Measurements from ENCODE around the gene ATP13A3. TPM values are rescaled to one million over a fixed set of nuclear protein-coding genes. Genes with fewer than 3 reads are reported as not detected.
"Not testable (repeated sequence)": the region's sequence is repeated elsewhere in the genome, so short reads cannot be mapped to it uniquely, and the experiment has no call there.

The ATP13A3 gene
- total and polyA plus RNA-seq, 4 donors, result 38.2 to 149 (median 97.2) TPM

DNA sequence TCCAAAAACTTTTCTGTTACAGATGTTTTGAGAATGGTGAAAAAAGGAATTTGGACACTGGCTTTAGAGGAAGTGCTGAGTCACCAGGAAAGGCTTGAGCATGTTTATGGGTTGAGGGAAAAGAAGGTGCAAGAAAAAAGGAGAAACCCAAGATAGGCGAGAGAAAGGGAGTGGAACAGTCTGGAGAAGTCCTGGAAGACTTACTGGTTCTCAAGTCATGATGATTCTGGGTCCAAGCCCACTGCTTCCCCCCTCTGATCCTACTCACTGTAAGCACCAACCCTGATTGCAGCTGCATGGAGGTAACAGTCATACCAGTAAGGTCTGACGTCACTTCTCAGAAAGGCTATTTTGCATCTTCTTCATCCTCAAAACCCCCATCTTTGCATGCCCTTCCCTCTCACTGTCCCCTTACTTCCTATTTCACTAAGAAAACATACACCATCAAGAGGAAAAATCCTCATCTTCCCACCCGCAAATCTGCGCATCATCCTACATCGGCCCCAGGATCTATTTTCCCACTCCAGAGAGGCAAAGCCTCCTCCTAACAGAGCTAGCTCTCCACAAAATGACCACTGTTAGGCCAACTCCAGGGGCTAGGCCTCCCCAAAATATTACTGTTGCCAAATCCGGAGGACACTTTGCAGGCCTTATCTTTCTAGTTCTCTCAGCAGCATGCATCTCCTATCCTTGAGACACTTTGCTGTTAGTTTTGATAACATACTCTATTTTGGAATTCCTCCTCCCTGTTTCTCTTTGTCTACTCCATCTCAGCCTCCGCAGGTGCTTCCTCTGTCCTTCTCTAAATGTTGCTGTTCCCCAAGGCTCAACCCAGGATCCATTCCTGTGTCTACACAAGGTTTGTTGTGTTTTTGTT is 3.2 kb upstream of the ATP13A3 start:
- Histone ChIP-seq H3K27me3 (ENCODE audit: control insufficient read depth, insufficient read depth, low read length) (no peaks in the 10 kb centered on the region), H3K27ac (ENCODE audit: low read depth, low read length) (no peak overlapping the region)

DNA sequence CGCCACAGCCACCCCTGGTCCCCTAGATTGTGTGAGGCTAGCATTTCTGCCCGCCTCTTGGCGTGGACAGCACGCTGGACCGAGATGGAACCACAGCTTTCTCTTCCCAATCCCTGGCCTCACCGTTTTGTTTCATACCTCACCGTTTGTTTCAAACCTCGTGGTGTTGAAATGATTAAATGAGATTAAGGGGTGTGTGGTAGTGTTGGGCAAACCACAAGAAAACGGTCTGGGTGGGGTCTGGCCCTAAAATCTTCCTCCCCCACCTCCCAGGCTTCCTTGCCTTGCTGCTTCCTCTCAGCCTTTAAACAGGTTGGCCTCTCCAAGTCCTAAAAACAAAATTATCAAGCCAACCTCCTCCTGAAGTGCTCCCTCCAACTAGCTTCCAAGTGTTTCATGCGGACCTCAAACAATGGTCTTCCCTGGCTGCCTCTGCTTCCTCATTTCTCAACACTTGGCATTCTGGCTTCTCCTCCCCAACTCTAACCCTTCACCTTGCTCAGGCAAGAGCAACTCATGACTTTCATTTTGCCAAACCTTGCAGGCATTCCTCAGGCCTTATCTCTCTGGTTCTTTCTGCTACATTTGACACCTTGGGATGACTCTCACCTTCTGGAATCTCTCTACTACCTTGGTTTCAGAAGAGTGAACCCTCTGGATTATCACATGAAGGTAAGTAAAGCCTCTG is 1.4 kb upstream of the ATP13A3 start:
- WGBS (ENCODE audit: insufficient coverage), result 89% methylated on average over 4 of the region's 10 CpGs
- no peak for DNase-seq (ENCODE audit: low read depth in 4 of 6, low spot score in 6 of 6)
- H3K27ac ChIP-seq (ENCODE audit: low read depth, low read length), result peak overlapping the region; percentile 40
- no peaks in the 10 kb centered on the region for H3K27me3 ChIP-seq (ENCODE audit: control insufficient read depth, insufficient read depth, low read length)
- H3K36me3 ChIP-seq (ENCODE audit: control insufficient read depth, insufficient read depth, low read length), result no peaks in the 10 kb centered on the region
- peak overlapping the region; percentile 66 for H3K4me3 ChIP-seq (ENCODE audit: low read depth, low read length)
- H3K4me1 ChIP-seq (ENCODE audit: control insufficient read depth, insufficient read depth, low read length), result peaks cover 17% of the 10 kb centered on the region
- no peaks in the 10 kb centered on the region for H3K9me3 ChIP-seq (ENCODE audit: control insufficient read depth, insufficient read depth, low read length)

More for the DNA sequence above, 3.2 kb upstream of the ATP13A3 start:
- 90% methylated on average over 5 of the region's 7 CpGs for WGBS (ENCODE audit: insufficient coverage)
- no peak for DNase-seq (ENCODE audit: low read depth in 4 of 6, low spot score in 6 of 6)
- Histone ChIP-seq H3K4me1 (ENCODE audit: control insufficient read depth, insufficient read depth, low read length) (peaks cover 17% of the 10 kb centered on the region), H3K36me3 (ENCODE audit: control insufficient read depth, insufficient read depth, low read length) (no peaks in the 10 kb centered on the region), H3K4me3 (ENCODE audit: low read depth, low read length) (no peak overlapping the region), H3K9me3 (ENCODE audit: control insufficient read depth, insufficient read depth, low read length) (no peaks in the 10 kb centered on the region)

DNA sequence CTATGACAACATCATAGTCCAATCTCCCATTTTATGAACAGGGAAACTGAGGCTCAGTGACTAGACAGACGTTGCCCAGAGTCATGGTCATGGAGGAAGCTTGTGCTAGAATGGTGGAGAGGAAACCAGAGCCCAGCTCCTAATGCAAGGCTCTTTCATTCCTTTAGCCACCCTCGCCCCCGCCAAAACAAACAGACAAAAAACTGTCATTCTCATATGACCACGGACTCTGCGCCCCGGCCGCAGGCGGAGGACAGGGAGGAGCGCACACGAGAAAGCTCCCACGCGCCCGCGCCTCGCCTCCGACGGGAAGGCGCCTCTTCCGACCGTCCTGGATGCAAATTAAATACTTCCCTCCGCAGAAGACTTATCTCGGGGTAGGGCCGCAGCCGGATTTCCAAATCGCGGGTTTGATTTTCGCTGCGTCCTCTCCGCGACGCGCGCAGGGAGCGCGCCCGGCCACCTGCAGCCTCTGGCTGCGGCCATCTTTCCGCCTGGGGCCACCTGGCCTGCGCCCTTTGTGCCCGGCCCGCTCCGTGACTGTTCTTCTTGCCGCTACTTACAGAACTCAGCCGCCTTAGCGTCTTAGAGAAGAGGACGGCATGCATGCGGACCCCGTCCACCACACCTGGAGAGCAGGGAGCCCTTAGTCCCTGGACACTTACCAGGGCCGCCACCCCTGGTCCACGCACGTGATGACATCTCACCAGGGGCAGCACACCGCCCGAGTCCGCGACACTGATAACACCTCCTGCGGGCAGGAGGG is 670 bp upstream of the ATP13A3 start:
- Histone ChIP-seq H3K9me3 (ENCODE audit: control insufficient read depth, insufficient read depth, low read length) (no peaks in the 10 kb centered on the region), H3K27ac (ENCODE audit: low read depth, low read length) (peak overlapping the region; percentile 57), H3K4me1 (ENCODE audit: control insufficient read depth, insufficient read depth, low read length) (peaks cover 17% of the 10 kb centered on the region), H3K36me3 (ENCODE audit: control insufficient read depth, insufficient read depth, low read length) (no peaks in the 10 kb centered on the region), H3K4me3 (ENCODE audit: low read depth, low read length) (peak overlapping the region; percentile 66), H3K27me3 (ENCODE audit: control insufficient read depth, insufficient read depth, low read length) (no peaks in the 10 kb centered on the region)
- WGBS (ENCODE audit: insufficient coverage), result 11% methylated on average over 53 of the region's 56 CpGs
- DNase-seq (ENCODE audit: low read depth in 4 of 6, low spot score in 6 of 6), result peak in 2 of 6 donors; percentile 60 to 69

DNA sequence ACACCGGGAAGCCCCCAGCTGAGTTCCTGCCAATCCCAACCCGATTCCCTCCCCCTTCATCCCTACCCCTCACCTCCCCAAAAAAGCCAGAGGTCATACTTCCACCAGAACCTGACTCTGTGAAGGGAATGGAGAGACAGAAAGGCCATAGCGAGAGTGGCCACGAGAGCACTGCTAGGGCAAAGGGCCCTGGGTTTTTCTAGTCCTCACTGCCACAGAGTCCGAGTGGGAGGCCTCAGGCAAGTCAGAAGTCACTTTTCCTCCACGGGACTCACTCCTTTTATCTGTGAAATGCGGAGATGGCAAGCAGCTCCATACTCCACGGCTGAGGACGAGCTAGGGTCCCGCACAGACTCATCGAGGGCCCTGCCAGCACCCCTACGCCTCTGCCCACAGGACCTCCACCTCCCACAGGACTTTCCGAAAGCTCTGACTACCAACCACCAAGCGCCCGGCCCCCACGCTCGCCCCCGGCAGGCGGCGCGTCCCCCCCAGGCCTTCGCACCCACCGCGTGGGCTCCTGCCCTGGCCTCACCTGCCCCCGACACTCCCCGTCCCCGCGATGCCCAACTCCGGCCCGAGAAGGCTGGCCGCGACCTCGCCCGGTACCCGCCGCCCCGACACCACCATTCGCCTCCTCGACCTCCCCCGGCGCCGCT is 792 bp downstream of the ATP13A3 start:
- 0% methylated on average over 41 of the region's 42 CpGs for WGBS (ENCODE audit: insufficient coverage)
- DNase-seq (ENCODE audit: low read depth in 4 of 6, low spot score in 6 of 6), result peak in 2 of 6 donors; percentile 47 to 53
- Histone ChIP-seq H3K4me3 (ENCODE audit: low read depth, low read length) (peak overlapping the region; percentile 58), H3K27me3 (ENCODE audit: control insufficient read depth, insufficient read depth, low read length) (no peaks in the 10 kb centered on the region), H3K27ac (ENCODE audit: low read depth, low read length) (peak overlapping the region; percentile 26), H3K4me1 (ENCODE audit: control insufficient read depth, insufficient read depth, low read length) (peaks cover 17% of the 10 kb centered on the region), H3K36me3 (ENCODE audit: control insufficient read depth, insufficient read depth, low read length) (no peaks in the 10 kb centered on the region), H3K9me3 (ENCODE audit: control insufficient read depth, insufficient read depth, low read length) (no peaks in the 10 kb centered on the region)

DNA sequence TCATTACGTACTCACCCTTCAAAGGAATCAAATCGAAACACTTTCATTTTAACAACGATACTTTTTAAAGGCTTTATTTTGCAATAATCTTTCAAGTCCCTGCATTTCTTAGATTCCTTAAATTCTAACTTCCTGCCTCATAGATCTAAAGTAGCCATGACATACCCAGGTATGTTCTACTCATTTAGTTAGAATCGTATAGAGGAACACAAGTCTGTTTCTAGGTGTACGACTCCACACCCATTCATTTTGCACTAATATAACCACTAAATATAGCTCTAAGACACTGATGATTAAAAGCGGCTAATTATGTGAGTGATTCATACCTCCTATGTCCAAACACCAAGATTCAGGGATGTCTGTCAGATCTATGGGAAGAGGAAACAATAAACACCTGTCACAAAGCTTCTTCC is 1.3 kb downstream of the ATP13A3 start:
- no peaks in the 10 kb centered on the region for H3K36me3 ChIP-seq (ENCODE audit: control insufficient read depth, insufficient read depth, low read length)
- DNase-seq (ENCODE audit: low read depth in 4 of 6, low spot score in 6 of 6), result peak in 1 of 6 donors; percentile 9
- WGBS (ENCODE audit: insufficient coverage), result 76% methylated on average over 3 of the region's 6 CpGs
- no peaks in the 10 kb centered on the region for H3K9me3 ChIP-seq (ENCODE audit: control insufficient read depth, insufficient read depth, low read length)
- peak overlapping the region; percentile 58 for H3K4me3 ChIP-seq (ENCODE audit: low read depth, low read length)
- H3K27ac ChIP-seq (ENCODE audit: low read depth, low read length), result no peak overlapping the region
- H3K4me1 ChIP-seq (ENCODE audit: control insufficient read depth, insufficient read depth, low read length), result peaks cover 17% of the 10 kb centered on the region
- no peaks in the 10 kb centered on the region for H3K27me3 ChIP-seq (ENCODE audit: control insufficient read depth, insufficient read depth, low read length)

DNA sequence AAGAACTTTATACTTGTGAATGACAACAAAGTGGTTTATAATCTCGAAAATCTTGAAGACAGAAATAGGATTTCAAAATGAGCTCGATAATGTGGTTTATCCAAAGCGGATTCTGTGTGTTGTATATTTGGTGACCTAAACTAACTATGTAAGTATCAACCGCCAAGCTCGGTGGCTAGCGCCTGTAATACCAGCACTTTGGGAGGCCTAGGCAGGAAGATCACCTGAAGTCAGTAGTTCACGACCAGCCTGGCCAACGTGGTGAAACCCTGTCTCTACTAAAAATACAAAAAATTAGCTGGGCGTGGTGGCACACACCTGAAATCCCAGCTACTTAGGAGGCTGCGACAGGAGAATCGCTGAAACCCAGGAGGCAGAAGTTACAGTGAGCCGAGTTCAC is 2.2 kb downstream of the ATP13A3 start:
- Histone ChIP-seq H3K27ac (ENCODE audit: low read depth, low read length) (no peak overlapping the region), H3K4me3 (ENCODE audit: low read depth, low read length) (no peak overlapping the region), H3K9me3 (ENCODE audit: control insufficient read depth, insufficient read depth, low read length) (no peaks in the 10 kb centered on the region), H3K4me1 (ENCODE audit: control insufficient read depth, insufficient read depth, low read length) (peaks cover 17% of the 10 kb centered on the region), H3K36me3 (ENCODE audit: control insufficient read depth, insufficient read depth, low read length) (no peaks in the 10 kb centered on the region), H3K27me3 (ENCODE audit: control insufficient read depth, insufficient read depth, low read length) (no peaks in the 10 kb centered on the region)
- 97% methylated on average over 12 of the region's 12 CpGs for WGBS (ENCODE audit: insufficient coverage)
- no peak for DNase-seq (ENCODE audit: low read depth in 4 of 6, low spot score in 6 of 6)

DNA sequence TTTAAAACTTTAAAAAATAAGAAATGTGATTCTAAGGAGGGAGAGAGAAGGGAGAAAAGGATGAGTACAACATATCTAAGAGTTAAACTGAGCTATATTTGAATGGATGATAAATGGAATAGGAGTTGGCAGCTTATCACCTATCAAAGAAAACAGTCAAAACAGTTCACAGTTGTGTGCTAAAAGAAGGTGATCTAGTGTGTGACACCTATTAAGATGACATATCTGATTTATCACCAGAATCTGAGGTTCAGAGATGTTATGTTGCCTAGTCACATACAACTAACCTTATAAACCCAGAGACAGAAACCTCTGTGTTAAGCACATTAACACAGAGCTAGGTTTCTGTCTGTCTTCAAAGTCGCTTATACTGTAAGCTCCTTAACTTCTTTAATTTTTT is 3.0 kb downstream of the ATP13A3 start:
- no peaks in the 10 kb centered on the region for H3K9me3 ChIP-seq (ENCODE audit: control insufficient read depth, insufficient read depth, low read length)
- no peaks in the 10 kb centered on the region for H3K27me3 ChIP-seq (ENCODE audit: control insufficient read depth, insufficient read depth, low read length)
- no peaks in the 10 kb centered on the region for H3K36me3 ChIP-seq (ENCODE audit: control insufficient read depth, insufficient read depth, low read length)
- no peak overlapping the region for H3K4me3 ChIP-seq (ENCODE audit: low read depth, low read length)
- no CpG with 5 or more reads among the region's 1 CpG for WGBS (ENCODE audit: insufficient coverage)
- H3K27ac ChIP-seq (ENCODE audit: low read depth, low read length), result no peak overlapping the region
- peaks cover 17% of the 10 kb centered on the region for H3K4me1 ChIP-seq (ENCODE audit: control insufficient read depth, insufficient read depth, low read length)
- DNase-seq (ENCODE audit: low read depth in 4 of 6, low spot score in 6 of 6), result no peak

DNA sequence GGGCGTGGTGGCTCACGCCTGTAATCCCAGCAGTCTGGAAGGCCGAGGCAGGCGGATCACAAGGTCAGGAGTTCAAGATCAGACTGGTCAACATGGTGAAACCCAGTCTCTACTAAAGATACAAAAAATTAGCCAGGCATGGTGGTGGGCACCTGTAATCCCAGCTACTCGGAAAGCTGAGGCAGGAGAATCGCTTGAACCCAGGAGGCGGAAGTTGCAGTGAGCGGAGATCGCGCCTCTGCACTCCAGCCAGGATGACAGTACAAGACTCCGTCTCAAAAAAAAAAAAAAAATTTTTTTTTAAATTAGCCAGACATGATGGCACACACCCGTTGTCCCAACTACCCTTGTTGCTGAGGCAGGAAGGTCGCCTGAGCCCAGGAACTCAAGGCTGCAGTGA is 4.0 kb downstream of the ATP13A3 start:
- DNase-seq (ENCODE audit: low read depth in 4 of 6, low spot score in 6 of 6); H3K36me3 ChIP-seq (ENCODE audit: control insufficient read depth, insufficient read depth, low read length); H3K4me3 ChIP-seq (ENCODE audit: low read depth, low read length); H3K27ac ChIP-seq (ENCODE audit: low read depth, low read length); H3K9me3 ChIP-seq (ENCODE audit: control insufficient read depth, insufficient read depth, low read length); H3K27me3 ChIP-seq (ENCODE audit: control insufficient read depth, insufficient read depth, low read length): not testable (repeated sequence)
- H3K4me1 ChIP-seq (ENCODE audit: control insufficient read depth, insufficient read depth, low read length), result peaks cover 13% of the 10 kb centered on the region
- 97% methylated on average over 12 of the region's 13 CpGs for WGBS (ENCODE audit: insufficient coverage)

DNA sequence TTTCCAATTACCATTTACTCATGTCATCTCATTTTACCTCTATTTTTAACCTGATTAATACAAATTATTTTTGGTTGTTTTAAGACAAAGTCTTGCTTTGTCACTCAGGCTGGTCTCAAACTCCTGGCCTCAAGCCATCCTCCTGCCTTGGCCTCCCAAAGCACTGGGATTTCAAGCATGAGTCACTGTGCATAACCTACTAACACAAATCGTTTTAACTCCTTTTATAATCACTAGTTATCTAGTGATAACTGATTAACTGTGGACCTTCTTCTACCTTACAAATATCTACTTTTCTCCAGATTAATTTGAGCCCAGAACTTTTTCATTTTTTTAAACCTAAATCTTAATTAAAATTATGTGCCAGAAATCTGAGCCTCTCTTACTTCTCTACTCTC is 4.6 kb downstream of the ATP13A3 start:
- no CpG with 5 or more reads among the region's 1 CpG for WGBS (ENCODE audit: insufficient coverage)
- H3K4me3 ChIP-seq (ENCODE audit: low read depth, low read length), result no peak overlapping the region
- no peaks in the 10 kb centered on the region for H3K36me3 ChIP-seq (ENCODE audit: control insufficient read depth, insufficient read depth, low read length)
- no peak overlapping the region for H3K27ac ChIP-seq (ENCODE audit: low read depth, low read length)
- H3K9me3 ChIP-seq (ENCODE audit: control insufficient read depth, insufficient read depth, low read length), result no peaks in the 10 kb centered on the region
- DNase-seq (ENCODE audit: low read depth in 4 of 6, low spot score in 6 of 6), result no peak
- peaks cover 6% of the 10 kb centered on the region for H3K4me1 ChIP-seq (ENCODE audit: control insufficient read depth, insufficient read depth, low read length)
- H3K27me3 ChIP-seq (ENCODE audit: control insufficient read depth, insufficient read depth, low read length), result no peaks in the 10 kb centered on the region
